Esophagus muscularis mucosa (tissue), 4 donors: Measurements from ENCODE around the gene CDK5R2.

Experiments used
- EP300 ChIP-seq: sonication (generic); formaldehyde crosslinking; IDR thresholded peaks from one replicate; pipeline ENCODE4 v1.6.1; 2017; ENCODE audit warnings: antibody characterized with exemption
- POLR2A ChIP-seq: fragments of 450-650 bp; IDR thresholded peaks from one replicate; pipeline ENCODE4 v1.6.1; 2017; ENCODE audit warnings: antibody characterized with exemption, moderate library complexity, mild to moderate bottlenecking, low read depth
- POLR2AphosphoS5 ChIP-seq, 2 donors: sonication (generic); formaldehyde crosslinking; IDR thresholded peaks; one replicate each; pipeline ENCODE4 v1.6.1; 2017; ENCODE audit warnings: antibody characterized with exemption in 2 of 2
- TF ChIP-seq, protein P1 (sequence below), 3 experiments: fragments of 200-600 bp in 2 of 3; fragments of 450-650 bp in 1 of 3; sonication (generic) in 2 of 3; IDR thresholded peaks; one replicate each; pipeline ENCODE4 v1.5.1; 2017 to 2019; ENCODE audit warnings: antibody characterized with exemption in 3 of 3, mild to moderate bottlenecking in 2 of 3, moderate library complexity in 1 of 3

GRCh38 chr2:218983263-218983933 is 23.9 kb downstream of the CDK5R2 start:
- TF ChIP-seq POLR2A, result no peak
- TF ChIP-seq, protein P1, sequence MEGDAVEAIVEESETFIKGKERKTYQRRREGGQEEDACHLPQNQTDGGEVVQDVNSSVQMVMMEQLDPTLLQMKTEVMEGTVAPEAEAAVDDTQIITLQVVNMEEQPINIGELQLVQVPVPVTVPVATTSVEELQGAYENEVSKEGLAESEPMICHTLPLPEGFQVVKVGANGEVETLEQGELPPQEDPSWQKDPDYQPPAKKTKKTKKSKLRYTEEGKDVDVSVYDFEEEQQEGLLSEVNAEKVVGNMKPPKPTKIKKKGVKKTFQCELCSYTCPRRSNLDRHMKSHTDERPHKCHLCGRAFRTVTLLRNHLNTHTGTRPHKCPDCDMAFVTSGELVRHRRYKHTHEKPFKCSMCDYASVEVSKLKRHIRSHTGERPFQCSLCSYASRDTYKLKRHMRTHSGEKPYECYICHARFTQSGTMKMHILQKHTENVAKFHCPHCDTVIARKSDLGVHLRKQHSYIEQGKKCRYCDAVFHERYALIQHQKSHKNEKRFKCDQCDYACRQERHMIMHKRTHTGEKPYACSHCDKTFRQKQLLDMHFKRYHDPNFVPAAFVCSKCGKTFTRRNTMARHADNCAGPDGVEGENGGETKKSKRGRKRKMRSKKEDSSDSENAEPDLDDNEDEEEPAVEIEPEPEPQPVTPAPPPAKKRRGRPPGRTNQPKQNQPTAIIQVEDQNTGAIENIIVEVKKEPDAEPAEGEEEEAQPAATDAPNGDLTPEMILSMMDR (IDR thresholded peaks at IDR 0.05), result no peak
- no peak for TF ChIP-seq EP300
- TF ChIP-seq POLR2AphosphoS5 (IDR thresholded peaks at IDR 0.05), result no peak
